NCI-H2081 (cell line): ENCODE data around the gene TMEM181.
A peak's percentile ranks its signal among the peaks of the same experiment; 100 is the strongest.
"Not testable (repeated sequence)": the region's sequence is repeated elsewhere in the genome, so short reads cannot be mapped to it uniquely, and the experiment has no call there.

Source experiments
- DNase-seq, 2 experiments: peaks; one replicate each; lab custom pipeline; 2025; lab: John Stamatoyannopoulos, UW

TMEM181 gene

GRCh38 chr6:158595223-158595622, 35.3 kb downstream of the TMEM181 start:
- no peak for DNase-seq

GRCh38 chr6:158596861-158597260, 37.0 kb downstream of the TMEM181 start:
- no peak for DNase-seq

GRCh38 chr6:158597565-158597964, 37.7 kb downstream of the TMEM181 start:
- DNase-seq: no peak

GRCh38 chr6:158599635-158600034, 39.7 kb downstream of the TMEM181 start:
- no peak for DNase-seq

- DNase-seq: no peak
Observed at GRCh38 chr6:158603261-158604047, 43.6 kb downstream of the TMEM181 start.

GRCh38 chr6:158604048-158604406, 44.1 kb downstream of the TMEM181 start:
- DNase-seq: no peak

- DNase-seq: peak; percentile 66 to 67
Observed at GRCh38 chr6:158605266-158605878, 45.5 kb downstream of the TMEM181 start.

- not testable (repeated sequence) for DNase-seq
Observed at GRCh38 chr6:158606011-158606410, 46.1 kb downstream of the TMEM181 start.

- DNase-seq: no peak
Observed at GRCh38 chr6:158606935-158607334, 47.0 kb downstream of the TMEM181 start.

- no peak for DNase-seq
Observed at GRCh38 chr6:158607411-158608170, 47.7 kb downstream of the TMEM181 start.

GRCh38 chr6:158608221-158608620, 48.3 kb downstream of the TMEM181 start:
- DNase-seq: no peak

- no peak for DNase-seq
Observed at GRCh38 chr6:158609455-158610155, 49.7 kb downstream of the TMEM181 start.

- no peak for DNase-seq
Observed at GRCh38 chr6:158610319-158610968, 50.6 kb downstream of the TMEM181 start.

GRCh38 chr6:158611039-158611438, 51.1 kb downstream of the TMEM181 start:
- no peak for DNase-seq

- no peak for DNase-seq
Observed at GRCh38 chr6:158611541-158612370, 51.9 kb downstream of the TMEM181 start.

- not testable (repeated sequence) for DNase-seq
Observed at GRCh38 chr6:158614606-158615005, 54.7 kb downstream of the TMEM181 start.

GRCh38 chr6:158618289-158618688, 58.4 kb downstream of the TMEM181 start:
- DNase-seq: not testable (repeated sequence)

GRCh38 chr6:158619922-158620801, 60.3 kb downstream of the TMEM181 start:
- DNase-seq: peak in 1 of 2 experiments; percentile 4

- no peak for DNase-seq
Observed at GRCh38 chr6:158620963-158621693, 61.2 kb downstream of the TMEM181 start.
